ENCODE measurements around the gene FGFR3. TPM values are rescaled to one million over a fixed set of nuclear protein-coding genes. Genes with fewer than 3 reads are reported as not detected.

The FGFR3 gene
- total and polyA plus RNA-seq, 2 of the 8 experiments (the other 6 are each of a cell fraction or from before 2014, with no cell fraction given), result 9.0 to 19.5 TPM

- Histone ChIP-seq H3K18ac (ENCODE audit: extremely low read depth, low read length) (no peak overlapping the region), H3K79me1 (ENCODE audit: low read depth, low read length) (no peaks in the 10 kb centered on the region), H2AK5ac (ENCODE audit: low read depth, low read length) (no peak overlapping the region), H3K4ac (replicated peaks; ENCODE audit: insufficient read length, low read depth, low read length) (no peak overlapping the region), H4K8ac (ENCODE audit: extremely low read depth, insufficient read depth, low read length) (no peak overlapping the region; the same call in 1 of the 2 replicates), H3K27ac (ENCODE audit: low read depth, low read length) (no peak overlapping the region), H3K36me3 (ENCODE audit: control insufficient read depth in 2 of 4, insufficient read depth in 4 of 4, low read length in 3 of 4) (peaks cover 0 to 14% (median 8%) of the 10 kb centered on the region in 4 experiments; a peak in 6 of 8 replicates), H4K20me1 (replicated peaks in 1 of 2; ENCODE audit: control insufficient read depth in 1 of 2, insufficient read depth in 2 of 2, low read length in 2 of 2) (no peaks in the 10 kb centered on the region), H3K14ac (ENCODE audit: insufficient read length) (no peak overlapping the region), H2AFZ (ENCODE audit: low read length) (no peak overlapping the region), H2BK12ac (ENCODE audit: low read depth, low read length) (no peak overlapping the region), H3K9ac (replicated peaks in 1 of 4; ENCODE audit: extremely low read depth in 1 of 4, low read depth in 3 of 4, low read length in 3 of 4) (no peak overlapping the region), H3K9me3 (ENCODE audit: insufficient read depth in 2 of 2, low read depth in 1 of 2, low read length in 1 of 2) (no peaks in the 10 kb centered on the region), H3K23me2 (ENCODE audit: low read depth, low read length) (no peaks in the 10 kb centered on the region), H3K4me1 (replicated peaks in 1 of 4; ENCODE audit: control insufficient read depth in 3 of 4, insufficient read depth in 4 of 4, low read length in 3 of 4) (no peaks in the 10 kb centered on the region), H3K4me2 (ENCODE audit: insufficient read depth in 1 of 2, low read depth in 2 of 2, low read length in 2 of 2) (no peak overlapping the region), H3K56ac (replicated peaks; ENCODE audit: insufficient read length, low read depth, low read length) (no peak overlapping the region), H3K79me2 (ENCODE audit: control insufficient read depth in 1 of 2, insufficient read depth in 2 of 2, low read length in 2 of 2) (no peaks in the 10 kb centered on the region), H3K23ac (ENCODE audit: insufficient read length) (no peak overlapping the region), H4K91ac (replicated peaks; ENCODE audit: insufficient read length, low read length) (no peak overlapping the region), H2BK5ac (ENCODE audit: low read depth, low read length) (no peak overlapping the region), H3K27me3 (replicated peaks in 1 of 4; ENCODE audit: control insufficient read depth in 3 of 4, extremely low read depth in 1 of 4, insufficient read depth in 3 of 4, low read length in 3 of 4) (no peaks in the 10 kb centered on the region), H2BK15ac (ENCODE audit: low read length) (no peak overlapping the region), H2BK120ac (replicated peaks; ENCODE audit: low read depth, low read length) (no peak overlapping the region), H3K4me3 (ENCODE audit: extremely low read depth in 1 of 4, insufficient read depth in 2 of 4, low read depth in 3 of 4, low read length in 4 of 4) (no peak overlapping the region), H4K5ac (ENCODE audit: insufficient read length, low read depth, low read length) (no peak overlapping the region), H2BK20ac (ENCODE audit: low read length) (no peak overlapping the region)
- no peak for FAIRE-seq
- ChIA-PET CTCF (ENCODE audit: partially characterized antibody) (interaction anchor here (0.9 to 71.2 kb wide), 9 partner anchors 9 to 129 kb away, joined by 3 to 2507 read pairs (median 3); no protein-coding TSS in a partner anchor), POLR2A (ENCODE audit: partially characterized antibody) (interaction anchor here (1.2 kb wide), 1 partner anchor 16 kb away, joined by 3 read pairs; no protein-coding TSS in a partner anchor)
- DNase-seq (ENCODE audit: low read depth in 1 of 2, low spot score in 2 of 2), result no peak
- 97% methylated on average over 18 of the region's 18 CpGs; no CpG with 5 or more reads in 1 of the 2 experiments for WGBS, 2 experiments (ENCODE audit: extremely low coverage in 1 of 2, insufficient coverage in 1 of 2, insufficient read length in 1 of 2, insufficient replicate concordance in 2 of 2, low coverage in 1 of 2, low lambda C conversion rate in 2 of 2, missing lambda C conversion rate in 1 of 2)
- TF ChIP-seq TAF1 (IDR thresholded peaks at IDR 0.05; ENCODE audit: low read depth, low read length) (no peak), CBX5 (IDR thresholded peaks at IDR 0.05; ENCODE audit: low read depth, low read length) (no peak), YY1 (IDR thresholded peaks at IDR 0.05; ENCODE audit: low read depth, low read length) (no peak), SIRT6 (IDR thresholded peaks at IDR 0.05; ENCODE audit: low read length) (no peak), RAD21 (IDR thresholded peaks at IDR 0.05 in 1 of 2, conservative IDR thresholded peaks at IDR 0.05 in 1 of 2; ENCODE audit: low read depth in 2 of 2, low read length in 2 of 2) (no peak), SP2 (IDR thresholded peaks at IDR 0.05; ENCODE audit: low read length) (no peak), TBP (IDR thresholded peaks at IDR 0.05; ENCODE audit: low read depth, low read length) (no peak), TEAD4 (IDR thresholded peaks at IDR 0.05; ENCODE audit: low read depth, low read length) (no peak), SIN3A (conservative IDR thresholded peaks at IDR 0.05 in 1 of 2, IDR thresholded peaks at IDR 0.05 in 1 of 2; ENCODE audit: low read depth in 1 of 2, low read length in 2 of 2) (no peak), BCL11A (IDR thresholded peaks at IDR 0.05; ENCODE audit: low read depth in 2 of 2, low read length in 2 of 2) (no peak), E2F6 (IDR thresholded peaks at IDR 0.05) (no peak)
Measured at GRCh38 chr4:1821679-1822567, 28.8 kb downstream of the FGFR3 start.

Measured in H1 (cell line).